ENCODE results near the gene ASNS.

Gene ASNS

DNA sequence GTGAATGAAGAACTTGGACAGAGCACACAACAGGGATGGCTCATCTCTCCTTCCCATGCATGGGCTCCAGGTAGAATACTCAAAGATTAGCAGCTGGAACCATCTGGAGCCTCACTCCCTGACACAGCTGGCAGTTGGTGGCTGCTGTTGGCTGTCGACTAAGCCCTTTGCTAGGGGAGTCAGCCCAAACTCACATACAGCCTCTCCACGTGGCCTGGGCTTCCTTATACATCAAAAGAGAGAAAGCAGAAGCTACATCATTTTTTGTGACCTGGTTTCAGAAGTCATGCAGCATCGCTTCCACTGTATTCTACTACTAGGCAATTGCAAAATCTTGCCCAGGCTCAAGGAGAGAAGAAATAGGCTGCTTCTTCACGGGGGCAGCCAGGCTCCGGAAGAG is 24.4 kb downstream of the ASNS start:
- H3K4me3 ChIP-seq (ENCODE audit: low read depth, low read length) = no peak overlapping the region
- DNase-seq (ENCODE audit: low read depth) = no peak
- TF ChIP-seq, protein P1, sequence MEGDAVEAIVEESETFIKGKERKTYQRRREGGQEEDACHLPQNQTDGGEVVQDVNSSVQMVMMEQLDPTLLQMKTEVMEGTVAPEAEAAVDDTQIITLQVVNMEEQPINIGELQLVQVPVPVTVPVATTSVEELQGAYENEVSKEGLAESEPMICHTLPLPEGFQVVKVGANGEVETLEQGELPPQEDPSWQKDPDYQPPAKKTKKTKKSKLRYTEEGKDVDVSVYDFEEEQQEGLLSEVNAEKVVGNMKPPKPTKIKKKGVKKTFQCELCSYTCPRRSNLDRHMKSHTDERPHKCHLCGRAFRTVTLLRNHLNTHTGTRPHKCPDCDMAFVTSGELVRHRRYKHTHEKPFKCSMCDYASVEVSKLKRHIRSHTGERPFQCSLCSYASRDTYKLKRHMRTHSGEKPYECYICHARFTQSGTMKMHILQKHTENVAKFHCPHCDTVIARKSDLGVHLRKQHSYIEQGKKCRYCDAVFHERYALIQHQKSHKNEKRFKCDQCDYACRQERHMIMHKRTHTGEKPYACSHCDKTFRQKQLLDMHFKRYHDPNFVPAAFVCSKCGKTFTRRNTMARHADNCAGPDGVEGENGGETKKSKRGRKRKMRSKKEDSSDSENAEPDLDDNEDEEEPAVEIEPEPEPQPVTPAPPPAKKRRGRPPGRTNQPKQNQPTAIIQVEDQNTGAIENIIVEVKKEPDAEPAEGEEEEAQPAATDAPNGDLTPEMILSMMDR (conservative IDR thresholded peaks at IDR 0.05; ENCODE audit: low read depth, low read length) = no peak

DNA sequence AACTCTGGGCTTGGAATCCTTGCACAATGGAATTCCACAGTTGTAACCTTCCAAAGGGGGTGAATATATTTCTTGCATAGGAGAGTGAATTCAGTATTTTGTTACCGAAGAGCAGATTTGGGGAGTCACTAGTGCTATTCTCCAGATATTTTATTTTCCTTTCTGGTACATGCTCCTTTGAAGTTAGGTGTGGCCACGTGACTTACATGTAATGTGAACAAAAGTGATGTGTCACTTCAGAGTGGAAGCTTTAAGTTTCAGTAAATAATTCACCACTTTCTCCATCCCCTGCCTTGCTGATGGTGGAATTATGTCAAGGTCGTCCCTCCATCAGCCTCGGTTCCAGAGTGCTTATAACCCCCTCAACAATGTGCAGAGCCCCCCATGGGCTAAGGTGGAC is 25.3 kb downstream of the ASNS start:
- TF ChIP-seq, protein P1 (conservative IDR thresholded peaks at IDR 0.05; ENCODE audit: low read depth, low read length) = no peak
- no peak for DNase-seq (ENCODE audit: low read depth)
- no peak overlapping the region for H3K4me3 ChIP-seq (ENCODE audit: low read depth, low read length)

DNA sequence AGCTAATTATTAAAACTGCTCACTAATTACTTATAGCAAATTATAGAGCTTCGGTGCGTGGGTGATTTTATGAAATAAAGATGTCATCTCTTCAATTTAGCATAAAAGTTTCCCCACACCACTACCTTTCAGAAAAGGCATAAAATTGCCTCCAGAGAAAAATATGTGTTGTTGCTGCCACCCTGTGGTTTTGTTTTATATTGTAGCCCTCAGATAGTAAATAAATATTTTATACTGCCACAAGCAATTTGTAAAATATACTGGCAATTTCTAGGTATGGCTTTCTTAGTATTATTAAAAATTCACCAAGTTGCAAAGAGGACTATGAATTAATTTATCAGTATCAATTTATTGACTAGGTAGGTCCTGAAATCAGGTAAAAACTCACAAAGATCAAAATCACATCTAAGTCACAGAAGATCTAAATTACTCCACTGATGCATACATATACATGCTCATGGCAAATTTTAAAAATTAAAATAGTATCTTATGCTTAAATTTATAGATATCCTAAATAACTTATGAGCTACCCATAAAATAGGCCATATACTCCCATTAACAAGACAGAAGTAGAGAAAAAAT is 26.5 kb downstream of the ASNS start:
- H3K4me3 ChIP-seq (ENCODE audit: low read depth, low read length) = no peak overlapping the region
- DNase-seq (ENCODE audit: low read depth) = peak; percentile 58
- TF ChIP-seq, protein P1 (conservative IDR thresholded peaks at IDR 0.05; ENCODE audit: low read depth, low read length) = peak; percentile 53

DNA sequence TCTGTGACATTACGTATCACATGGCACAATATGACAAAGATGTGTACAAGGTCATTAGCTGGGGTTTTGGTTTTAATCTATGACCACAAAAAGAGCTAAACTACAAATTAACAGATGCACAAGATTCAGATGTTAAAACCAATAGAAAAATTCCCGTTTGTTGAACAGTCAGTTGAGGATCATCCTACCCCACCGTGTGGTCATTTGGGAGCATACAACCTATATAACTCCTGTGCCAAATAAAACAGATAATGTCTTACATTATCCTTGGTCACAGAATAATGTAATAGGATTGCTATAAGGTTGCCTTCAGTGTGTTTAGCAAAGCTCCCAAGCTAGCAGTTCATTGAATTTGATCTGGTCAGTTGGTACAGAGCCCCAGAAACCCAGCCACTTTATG is 28.2 kb downstream of the ASNS start:
- no peak overlapping the region for H3K4me3 ChIP-seq (ENCODE audit: low read depth, low read length)
- peak; percentile 46 for DNase-seq (ENCODE audit: low read depth)
- TF ChIP-seq, protein P1 (conservative IDR thresholded peaks at IDR 0.05; ENCODE audit: low read depth, low read length) = peak; percentile 45

DNA sequence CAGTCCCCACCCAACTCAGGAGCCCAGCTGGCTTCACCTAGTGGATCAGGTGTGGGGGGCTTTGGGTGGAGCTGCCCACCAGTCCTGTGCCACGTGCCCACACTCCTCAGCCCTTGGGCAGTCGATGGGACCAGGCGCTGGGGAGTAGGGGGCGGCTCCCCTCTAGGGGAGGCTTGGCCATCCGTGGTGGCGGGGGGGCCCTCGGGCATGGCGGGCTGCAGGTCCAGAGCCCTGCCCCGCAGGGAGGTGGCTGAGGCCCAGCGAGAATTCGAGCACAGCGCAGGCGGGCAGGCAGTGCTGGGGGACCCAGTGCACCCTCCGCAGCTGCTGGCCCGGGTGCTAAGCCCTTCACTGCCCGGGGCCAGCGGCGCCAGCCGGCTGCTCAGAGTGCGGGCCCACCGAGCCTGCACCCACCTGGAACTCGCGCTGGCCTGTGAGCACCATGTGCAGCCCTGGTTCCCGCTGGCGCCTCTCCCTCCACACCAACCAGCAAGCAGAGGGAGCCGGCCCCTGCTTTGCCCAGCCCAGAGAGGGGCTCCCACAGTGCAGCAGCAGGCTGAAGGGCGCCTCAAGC is 29.3 kb downstream of the ASNS start:
- H3K4me3 ChIP-seq (ENCODE audit: low read depth, low read length) = no peak overlapping the region
- TF ChIP-seq, protein P1 (conservative IDR thresholded peaks at IDR 0.05; ENCODE audit: low read depth, low read length) = no peak
- DNase-seq (ENCODE audit: low read depth) = no peak

DNA sequence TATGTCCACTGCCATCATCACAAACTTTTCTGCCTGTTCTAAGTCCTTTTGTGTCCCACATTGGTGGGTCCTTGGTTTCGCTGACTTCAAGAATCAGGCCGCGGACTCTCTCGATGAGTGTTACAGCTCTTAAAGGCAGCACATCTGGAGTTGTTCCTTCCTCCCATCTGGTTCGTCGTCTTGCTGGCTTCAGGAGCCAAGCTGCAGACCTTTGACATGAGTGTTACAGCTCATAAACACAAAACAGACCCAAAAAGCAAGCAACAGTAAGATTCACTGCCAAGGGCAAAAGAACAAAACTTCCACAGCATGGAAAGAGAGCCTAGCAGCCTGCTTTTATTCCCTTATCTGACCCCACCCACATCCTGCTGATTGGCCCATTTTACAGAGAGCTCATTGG is 30.2 kb downstream of the ASNS start:
- H3K4me3 ChIP-seq (ENCODE audit: low read depth, low read length) = no peak overlapping the region
- no peak for DNase-seq (ENCODE audit: low read depth)

More for the DNA sequence above, 30.2 kb downstream of the ASNS start:
- TF ChIP-seq, protein P1 (conservative IDR thresholded peaks at IDR 0.05; ENCODE audit: low read depth, low read length) = no peak

All from choroid plexus epithelial cell (primary cell).